NOMO-1 (cell line): ENCODE measurements around the gene PIGZ.

Source experiments
- DNase-seq, 2 experiments: peaks; one replicate each; lab custom pipeline; 2025; ENCODE audit not compliant: unreplicated experiment in 2 of 2; lab: John Stamatoyannopoulos, UW

PIGZ gene

GRCh38 chr3:196968233-196969133 is at the start of gene PIGZ:
Gene PIGZ (minus strand): TSS chr3:196968833. CDS start chr3:196952031, 16,802 bp downstream.
- DNase-seq: peak; percentile 42 to 65

- no peak for DNase-seq
These were observed 48.4 kb upstream of the PIGZ start for GRCh38 chr3:197017003-197017402.

GRCh38 chr3:197015790-197016736 is 47.4 kb upstream of the PIGZ start:
- DNase-seq: no peak

- DNase-seq: no peak
These were observed 46.4 kb upstream of the PIGZ start for GRCh38 chr3:197014942-197015575.

GRCh38 chr3:197014024-197014423 is 45.4 kb upstream of the PIGZ start:
- no peak for DNase-seq

- DNase-seq: no peak
These were observed 43.9 kb upstream of the PIGZ start for GRCh38 chr3:197012540-197012883.

GRCh38 chr3:197011780-197012539 is 43.3 kb upstream of the PIGZ start:
- DNase-seq: no peak

GRCh38 chr3:197010556-197011351 is 42.1 kb upstream of the PIGZ start:
- no peak for DNase-seq

GRCh38 chr3:197009532-197010019 is 40.9 kb upstream of the PIGZ start:
- no peak for DNase-seq

- no peak for DNase-seq
These were observed 40.0 kb upstream of the PIGZ start for GRCh38 chr3:197008436-197009209.

GRCh38 chr3:197007953-197008352 is 39.3 kb upstream of the PIGZ start:
- no peak for DNase-seq

- DNase-seq: no peak
These were observed 38.8 kb upstream of the PIGZ start for GRCh38 chr3:197007296-197007940.

GRCh38 chr3:197006860-197007259 is 38.2 kb upstream of the PIGZ start:
- DNase-seq: no peak

GRCh38 chr3:197006446-197006845 is 37.8 kb upstream of the PIGZ start:
- DNase-seq: no peak

- DNase-seq: peak; percentile 16 to 53
These were observed 35.1 kb upstream of the PIGZ start for GRCh38 chr3:197003461-197004385.

- DNase-seq: peak; percentile 77 to 87
These were observed 34.2 kb upstream of the PIGZ start for GRCh38 chr3:197002701-197003454.
